ENCODE results near the gene NT5E.
"Not testable (repeated sequence)": the region's sequence is repeated elsewhere in the genome, so short reads cannot be mapped to it uniquely, and the experiment has no call there.

Gene NT5E

GRCh38 chr6:85494547-85495536 is 45.0 kb downstream of the NT5E start:
- DNase-seq, result no peak

- no peak for DNase-seq
These were observed 46.2 kb downstream of the NT5E start for GRCh38 chr6:85496009-85496579.

- no peak for DNase-seq
These were observed 47.0 kb downstream of the NT5E start for GRCh38 chr6:85496856-85497255.

- no peak for DNase-seq
These were observed 48.8 kb downstream of the NT5E start for GRCh38 chr6:85498596-85499258.

DNA sequence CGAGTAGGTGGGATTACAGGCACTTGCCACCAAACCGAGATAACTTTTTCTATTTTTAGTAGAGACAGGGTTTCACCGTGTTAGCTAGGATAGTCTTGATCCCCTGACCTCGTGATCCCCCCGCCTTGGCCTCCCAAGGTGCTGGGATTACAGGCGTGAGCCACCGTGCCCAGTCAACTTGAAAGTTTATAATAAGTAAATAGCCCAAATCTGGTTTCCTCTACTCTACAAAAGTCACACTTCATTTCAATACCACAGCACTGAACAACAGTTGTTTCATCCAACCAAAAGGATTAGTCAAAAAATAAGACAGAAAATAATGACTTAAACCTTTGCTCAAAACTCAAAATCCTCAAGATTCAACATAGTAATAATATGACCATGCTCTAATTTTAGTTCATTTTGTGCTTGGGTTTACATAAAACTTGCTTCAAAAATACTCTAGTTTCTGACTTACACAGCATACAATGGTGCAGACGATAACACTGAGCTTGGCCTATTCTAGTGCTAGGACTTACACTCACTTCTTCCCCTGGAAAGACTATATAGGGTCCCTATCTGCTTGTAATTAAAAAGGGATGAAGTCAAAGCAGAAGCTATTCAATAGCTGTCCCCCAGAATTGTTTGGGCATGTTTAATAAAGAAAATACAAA is 56.7 kb downstream of the NT5E start:
- DNase-seq, result no peak

DNA sequence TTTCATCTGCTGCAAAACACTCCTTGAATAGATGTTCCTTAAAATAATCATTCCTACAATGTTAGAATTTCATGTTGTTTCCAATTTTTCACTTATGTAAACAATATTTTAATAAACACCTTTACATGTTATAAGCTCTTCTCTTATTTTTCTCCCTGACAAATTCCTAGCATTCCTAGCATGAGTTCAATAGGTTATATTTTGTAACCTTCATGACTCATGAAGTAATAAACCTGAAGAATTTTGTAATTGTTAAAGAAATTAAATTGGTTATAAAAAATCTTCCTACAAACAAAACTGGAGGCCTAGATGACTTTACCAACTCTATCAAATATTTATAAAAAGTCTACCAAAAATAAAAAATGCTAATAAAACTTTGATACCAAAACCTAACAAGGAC is 66.3 kb downstream of the NT5E start:
- no peak for DNase-seq

DNA sequence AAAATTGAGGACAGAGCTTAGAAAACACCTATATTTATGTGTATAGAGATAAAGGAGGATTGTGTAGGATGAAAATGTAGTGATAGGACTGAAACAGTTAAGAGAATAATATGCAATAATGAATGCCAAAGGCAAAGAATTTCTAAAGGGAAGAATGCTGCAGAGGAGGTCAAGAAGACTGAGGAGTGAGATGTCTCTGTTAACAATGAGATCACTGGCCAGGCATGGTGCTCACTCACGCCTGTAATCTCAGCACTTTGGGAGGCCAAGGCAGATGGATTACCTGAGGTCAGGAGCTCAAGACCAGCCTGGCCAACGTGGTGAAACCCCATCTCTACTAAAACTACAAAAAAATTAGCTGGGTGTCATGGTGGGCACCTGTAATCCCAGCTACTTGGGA is 74.4 kb downstream of the NT5E start:
- DNase-seq, result not testable (repeated sequence)

DNA sequence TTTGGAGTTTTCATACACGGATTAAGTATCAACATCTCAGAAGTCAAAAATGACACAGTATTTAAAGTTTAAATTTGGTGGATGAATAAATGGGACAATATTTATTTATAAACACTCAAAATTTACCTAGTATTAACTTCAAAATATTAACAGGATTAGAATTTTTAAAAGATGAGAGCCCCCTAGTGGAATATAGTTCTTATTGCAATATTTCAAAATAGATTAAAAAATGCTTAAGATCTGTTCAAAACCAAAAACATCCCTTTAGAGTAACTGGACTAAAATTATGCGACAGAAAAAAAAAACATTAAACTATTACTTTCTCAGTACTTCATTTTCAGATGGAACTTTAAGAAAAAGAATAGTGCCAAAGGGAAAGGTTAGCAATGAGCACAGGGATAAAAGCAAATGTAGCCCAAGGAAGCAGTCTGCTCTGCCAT is 87.2 kb downstream of the NT5E start:
- peak; percentile 4 for DNase-seq

- no peak for DNase-seq
These were observed 94.9 kb downstream of the NT5E start for GRCh38 chr6:85544776-85545175.

Data from CD4-positive, alpha-beta T cell treated with Interleukin-21 for 1 hour (primary cell).